ENCODE results near the gene CDK10. TPM values are rescaled to one million over a fixed set of nuclear protein-coding genes. Genes with fewer than 3 reads are reported as not detected.

Gene CDK10
- total RNA-seq, 3 donors from 2014 or later (not counting 1 experiment from before 2014, with no cell fraction given): 102 to 123 (median 114) TPM

DNA sequence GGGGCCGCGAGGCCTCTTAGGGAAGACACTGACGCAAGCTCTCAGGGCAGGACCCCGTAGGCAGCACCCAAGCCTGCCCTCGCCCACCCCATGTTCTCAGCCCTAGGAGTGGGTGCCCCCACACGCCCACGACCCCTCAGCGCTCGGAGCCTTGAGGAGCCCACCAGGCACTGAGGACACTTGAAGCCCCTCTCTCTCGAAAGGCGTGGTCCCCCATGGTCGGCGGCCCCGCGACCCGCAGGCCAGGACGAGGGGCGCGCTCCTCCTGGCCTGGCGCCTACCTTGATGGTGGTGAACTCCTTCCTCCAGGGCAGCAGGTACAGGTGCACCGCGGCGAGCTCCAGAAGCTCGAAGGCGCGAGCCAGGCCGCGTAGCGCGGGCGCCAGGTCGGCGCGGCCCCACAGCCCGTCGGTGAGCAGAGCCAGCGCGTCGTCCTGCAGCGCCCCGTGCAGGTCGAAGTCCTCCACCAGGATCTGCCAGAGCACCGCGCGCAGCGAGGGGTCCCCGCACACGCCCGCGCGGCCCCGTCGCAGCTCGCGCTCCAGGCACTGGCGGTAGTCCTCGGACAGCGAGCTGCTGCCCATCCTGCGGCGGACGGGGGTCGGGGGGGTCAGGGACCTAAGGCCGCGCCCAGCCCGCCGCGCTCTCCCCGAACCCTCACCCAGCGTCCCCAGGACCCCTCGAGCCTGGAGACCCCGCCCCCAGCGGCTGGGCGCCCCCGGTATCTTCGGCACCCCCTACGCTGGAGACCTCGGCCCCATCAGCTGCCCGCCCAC lies 14.3 kb downstream of the CDK10 start:
- Histone ChIP-seq H3K9me3 (ENCODE audit: control insufficient read depth, insufficient read depth, low read length) (no peaks in the 10 kb centered on the region), H3K36me3 (ENCODE audit: control insufficient read depth, insufficient read depth, low read length) (peaks cover 3% of the 10 kb centered on the region), H3K27ac (ENCODE audit: low read length) (peak overlapping the region; percentile 83), H3K27me3 (ENCODE audit: control insufficient read depth, insufficient read depth, low read length) (no peaks in the 10 kb centered on the region), H3K4me3 (ENCODE audit: low read length) (peak overlapping the region; percentile 68), H3K4me1 (ENCODE audit: control insufficient read depth, insufficient read depth, low read length) (peaks cover 40% of the 10 kb centered on the region)
- Mint-ChIP-seq H3K36me3 (no peaks in the 10 kb centered on the region), H3K27me3 (ENCODE audit: low read depth in 2 of 2) (no peaks in the 10 kb centered on the region), H3K9me3 (no peaks in the 10 kb centered on the region), H3K4me3 (peak overlapping the region; percentile 86), H3K4me1 (peaks cover 11 to 28% of the 10 kb centered on the region in 2 donors), H3K27ac (peak overlapping the region; percentile 81 to 86)
- DNase-seq (peak; percentile 58 to 85), ATAC-seq (peak; percentile 21 to 46 (median 29))
- WGBS (ENCODE audit: insufficient coverage): 2% methylated on average over 78 of the region's 78 CpGs
- intact Hi-C loops (cut with micrococcal nuclease): loop anchor here (1.0 to 2.0 kb wide), 4 partner anchors 14 to 160 kb away; partner anchors contain the start of gene CDK10
- TF ChIP-seq, protein P1, sequence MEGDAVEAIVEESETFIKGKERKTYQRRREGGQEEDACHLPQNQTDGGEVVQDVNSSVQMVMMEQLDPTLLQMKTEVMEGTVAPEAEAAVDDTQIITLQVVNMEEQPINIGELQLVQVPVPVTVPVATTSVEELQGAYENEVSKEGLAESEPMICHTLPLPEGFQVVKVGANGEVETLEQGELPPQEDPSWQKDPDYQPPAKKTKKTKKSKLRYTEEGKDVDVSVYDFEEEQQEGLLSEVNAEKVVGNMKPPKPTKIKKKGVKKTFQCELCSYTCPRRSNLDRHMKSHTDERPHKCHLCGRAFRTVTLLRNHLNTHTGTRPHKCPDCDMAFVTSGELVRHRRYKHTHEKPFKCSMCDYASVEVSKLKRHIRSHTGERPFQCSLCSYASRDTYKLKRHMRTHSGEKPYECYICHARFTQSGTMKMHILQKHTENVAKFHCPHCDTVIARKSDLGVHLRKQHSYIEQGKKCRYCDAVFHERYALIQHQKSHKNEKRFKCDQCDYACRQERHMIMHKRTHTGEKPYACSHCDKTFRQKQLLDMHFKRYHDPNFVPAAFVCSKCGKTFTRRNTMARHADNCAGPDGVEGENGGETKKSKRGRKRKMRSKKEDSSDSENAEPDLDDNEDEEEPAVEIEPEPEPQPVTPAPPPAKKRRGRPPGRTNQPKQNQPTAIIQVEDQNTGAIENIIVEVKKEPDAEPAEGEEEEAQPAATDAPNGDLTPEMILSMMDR (IDR thresholded peaks at IDR 0.05): peak; percentile 47

DNA sequence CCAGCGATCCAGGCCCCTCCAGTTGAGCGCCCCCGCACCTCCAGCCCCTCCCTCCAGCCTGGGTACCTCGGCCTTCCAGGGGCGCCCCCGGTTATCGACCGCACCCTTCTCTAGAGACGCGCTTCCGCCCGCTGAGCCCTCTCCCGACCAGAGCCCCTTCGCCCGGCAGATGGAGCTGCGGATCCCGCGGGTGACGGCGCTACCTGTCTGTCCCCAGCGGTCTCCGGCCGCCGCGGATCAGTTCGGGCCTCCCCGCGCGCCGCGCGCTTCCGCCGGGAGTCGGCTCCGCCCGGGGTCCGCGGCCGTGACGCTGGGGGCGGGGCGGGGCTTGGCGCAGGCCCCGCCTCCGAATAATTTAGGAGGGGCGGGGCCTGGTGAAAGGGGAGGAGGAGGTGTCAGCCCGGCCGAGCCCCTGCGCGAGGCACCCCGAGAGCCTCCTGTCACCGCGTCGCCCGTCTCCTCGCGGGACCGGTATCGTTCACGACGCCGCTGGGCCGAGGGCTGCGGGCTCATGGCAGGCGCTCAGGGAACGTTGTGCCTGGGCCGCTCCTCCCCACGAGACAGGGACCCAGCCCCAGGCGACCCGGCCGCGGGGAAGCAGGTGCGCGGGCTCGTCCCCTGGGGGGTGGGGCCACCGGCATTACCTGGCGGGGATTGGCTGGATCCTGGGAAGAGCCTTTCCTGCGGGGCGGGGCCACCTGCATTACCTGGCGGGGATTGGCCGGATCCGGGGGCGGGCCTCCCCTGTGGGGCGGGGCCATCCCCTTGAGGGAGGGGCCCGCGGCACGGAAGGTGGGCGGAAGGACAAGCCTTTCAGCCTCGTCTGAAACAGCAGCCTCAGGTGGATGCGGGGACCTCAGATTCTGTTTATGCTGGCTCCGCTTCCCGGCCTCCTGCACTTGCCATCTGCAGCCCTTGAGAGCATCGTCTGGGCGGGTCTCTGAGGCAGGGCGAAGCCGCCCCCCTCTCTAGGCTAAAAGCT lies 15.2 kb downstream of the CDK10 start, which contains the start of gene SPATA2L:
Gene SPATA2L, minus strand, starts transcription at position 281 of the 982 bp plus-strand sequence. CDS start 473 bp downstream, outside the sequence.
- intact Hi-C loops (cut with micrococcal nuclease): loop anchor here (2.0 kb wide), 2 partner anchors 15 to 159 kb away; partner anchors contain the start of gene CDK10
- H3K27me3 ChIP-seq (ENCODE audit: control insufficient read depth, insufficient read depth, low read length): no peaks in the 10 kb centered on the region
- peaks cover 9 to 23% of the 10 kb centered on the region in 2 donors for H3K4me1 Mint-ChIP-seq
- DNase-seq: peak; percentile 95 to 98
- no peaks in the 10 kb centered on the region for H3K9me3 Mint-ChIP-seq
- H3K27ac ChIP-seq (ENCODE audit: low read length): peak within 1 kb of the TSS; percentile 83
- under 1% methylated on average over 97 of the region's 97 CpGs for WGBS (ENCODE audit: insufficient coverage)
- peak within 1 kb of the TSS; percentile 81 to 86 for H3K27ac Mint-ChIP-seq
- no peaks in the 10 kb centered on the region for H3K36me3 Mint-ChIP-seq
- H3K36me3 ChIP-seq (ENCODE audit: control insufficient read depth, insufficient read depth, low read length): peaks cover 3% of the 10 kb centered on the region
- no peaks in the 10 kb centered on the region for H3K9me3 ChIP-seq (ENCODE audit: control insufficient read depth, insufficient read depth, low read length)
- TF ChIP-seq, protein P1 (IDR thresholded peaks at IDR 0.05): no peak
- peak within 1 kb of the TSS; percentile 86 for H3K4me3 Mint-ChIP-seq
- peaks cover 36% of the 10 kb centered on the region for H3K4me1 ChIP-seq (ENCODE audit: control insufficient read depth, insufficient read depth, low read length)
- no peaks in the 10 kb centered on the region for H3K27me3 Mint-ChIP-seq (ENCODE audit: low read depth in 2 of 2)
- peak within 1 kb of the TSS; percentile 68 for H3K4me3 ChIP-seq (ENCODE audit: low read length)
- ATAC-seq: peak; percentile 75 to 92 (median 77)

DNA sequence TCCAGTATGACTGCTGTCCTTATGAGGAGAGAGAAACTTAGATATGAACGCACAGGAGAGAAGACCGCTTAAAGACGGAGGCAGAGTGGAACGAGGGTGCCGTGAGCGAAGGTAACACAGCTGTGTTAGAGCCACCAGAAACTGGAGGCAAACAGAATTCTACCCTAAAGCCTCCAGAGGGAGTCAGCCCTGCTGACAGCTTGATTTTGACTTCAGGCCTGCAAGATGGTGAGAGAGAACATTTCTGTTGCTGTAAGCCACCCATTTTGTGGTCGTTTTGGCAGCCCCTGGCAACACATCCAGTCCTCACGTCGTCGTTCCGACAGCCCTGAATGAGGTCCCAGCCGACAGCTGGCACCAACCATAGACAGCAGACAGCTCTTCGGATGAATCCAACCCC lies 17.8 kb downstream of the CDK10 start:
- no peak for ATAC-seq
- Mint-ChIP-seq H3K4me1 (peaks cover 6 to 18% of the 10 kb centered on the region in 2 donors), H3K36me3 (no peaks in the 10 kb centered on the region), H3K27me3 (ENCODE audit: low read depth in 2 of 2) (no peaks in the 10 kb centered on the region), H3K9me3 (no peaks in the 10 kb centered on the region), H3K4me3 (no peak overlapping the region), H3K27ac (no peak overlapping the region)
- TF ChIP-seq, protein P1 (IDR thresholded peaks at IDR 0.05): no peak
- H3K36me3 ChIP-seq (ENCODE audit: control insufficient read depth, insufficient read depth, low read length): no peaks in the 10 kb centered on the region
- H3K4me1 ChIP-seq (ENCODE audit: control insufficient read depth, insufficient read depth, low read length): peaks cover 28% of the 10 kb centered on the region
- DNase-seq: peak in 1 of 2 donors; percentile 7
- H3K4me3 ChIP-seq (ENCODE audit: low read length): no peak overlapping the region
- 89% methylated on average over 13 of the region's 13 CpGs for WGBS (ENCODE audit: insufficient coverage)
- H3K9me3 ChIP-seq (ENCODE audit: control insufficient read depth, insufficient read depth, low read length): no peaks in the 10 kb centered on the region
- H3K27me3 ChIP-seq (ENCODE audit: control insufficient read depth, insufficient read depth, low read length): no peaks in the 10 kb centered on the region
- intact Hi-C loops (cut with micrococcal nuclease): no loop called here
- H3K27ac ChIP-seq (ENCODE audit: low read length): no peak overlapping the region

All from natural killer cell (primary cell).